HG02763 (cell line): ENCODE data around the gene IMMP2L.

Experiments used
- ATAC-seq: cut with Tn5 transposase; IDR thresholded peaks from one replicate; pipeline ENCODE4 v1.9.1; 2021; ENCODE audit warnings: mild to moderate bottlenecking, moderate library complexity; ENCODE audit not compliant: unreplicated experiment

Gene IMMP2L

DNA sequence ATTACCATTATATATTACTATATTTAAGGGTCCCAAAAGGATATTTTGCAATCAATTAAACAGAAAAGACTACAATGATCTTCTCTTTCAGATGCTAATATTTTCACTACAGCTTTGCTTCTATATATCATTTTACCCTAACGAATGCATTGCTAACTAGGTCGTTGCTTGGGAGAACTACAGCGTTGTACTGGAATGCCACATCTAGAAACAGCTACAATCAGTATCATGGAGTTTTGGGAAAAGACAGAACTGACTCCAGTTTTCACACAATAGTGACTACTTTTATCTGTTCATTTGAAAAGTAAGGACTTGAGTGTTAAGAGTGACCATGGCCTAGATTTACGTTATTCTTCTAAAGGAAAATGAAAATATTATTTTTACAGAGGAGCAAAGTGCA lies 432.9 kb downstream of the IMMP2L start:
- no peak for ATAC-seq

DNA sequence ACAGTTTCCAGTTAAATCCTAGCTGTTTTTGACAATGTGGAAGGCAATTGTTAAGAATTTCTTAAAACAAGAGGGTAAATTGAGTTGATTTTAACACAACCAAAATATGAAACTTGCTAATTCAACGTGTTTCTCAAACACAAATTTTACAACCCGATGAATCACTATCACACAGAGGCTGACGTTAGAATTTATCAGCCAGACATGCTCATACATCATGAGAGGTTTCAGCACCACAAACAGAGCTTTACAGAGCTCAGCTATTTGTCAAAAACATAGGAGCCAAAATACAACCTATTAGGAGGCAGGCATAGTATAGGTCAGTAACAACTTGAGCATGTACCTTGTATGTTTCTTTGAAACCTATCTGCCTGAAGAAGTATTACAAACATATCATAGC lies 435.3 kb downstream of the IMMP2L start:
- ATAC-seq: no peak

DNA sequence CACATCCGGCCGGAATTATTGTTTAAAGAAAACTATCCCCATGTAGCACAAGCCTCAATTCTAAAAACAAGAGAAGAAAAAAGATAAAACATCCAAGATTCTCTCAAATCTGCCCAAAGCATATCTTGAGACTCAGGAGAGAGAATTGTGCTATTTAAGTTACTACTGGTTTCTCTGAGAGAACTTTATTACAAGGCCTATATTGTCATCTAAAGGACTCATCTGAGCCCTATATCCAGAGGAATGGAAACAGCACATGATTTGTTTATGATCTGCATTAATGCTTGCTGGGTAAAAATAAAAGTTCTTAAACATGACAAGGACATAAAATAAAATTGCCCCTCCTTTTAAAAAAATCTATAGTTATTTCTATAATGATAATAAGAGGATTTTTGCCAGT lies 446.3 kb downstream of the IMMP2L start:
- ATAC-seq: no peak

DNA sequence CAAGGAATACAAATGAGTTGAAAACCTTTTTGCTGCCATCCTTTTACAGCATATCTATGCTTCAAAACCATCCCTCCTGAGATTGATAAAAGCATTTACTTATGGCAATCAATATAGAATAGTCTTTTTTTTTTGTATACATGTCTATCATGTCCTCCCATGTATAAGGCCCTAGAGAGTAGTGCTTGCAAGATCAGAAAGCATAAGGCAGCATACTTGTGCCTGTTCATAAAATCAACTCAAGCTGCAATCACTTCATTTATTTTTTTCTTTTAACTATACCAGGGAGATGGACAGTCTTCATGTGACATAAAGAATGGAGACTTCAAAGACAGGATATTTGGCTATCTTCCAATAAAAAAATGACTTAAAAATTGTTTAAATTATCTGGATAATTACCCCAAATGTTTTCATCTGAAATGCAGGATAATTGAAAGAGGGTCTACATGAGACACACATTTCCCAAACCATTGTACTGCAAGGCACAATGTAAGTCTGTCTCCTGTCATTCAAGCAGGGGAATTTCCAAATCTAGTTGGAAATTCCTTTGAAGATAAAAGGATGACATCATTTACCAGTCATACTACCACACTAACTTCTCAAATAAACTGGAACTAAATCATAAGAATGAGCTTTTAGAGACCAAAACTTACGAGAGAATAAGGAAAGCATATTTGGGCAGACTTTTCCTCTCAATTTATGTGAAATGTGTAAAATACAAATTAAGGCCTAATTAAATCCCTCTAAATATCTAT lies 448.9 kb downstream of the IMMP2L start:
- no peak for ATAC-seq

DNA sequence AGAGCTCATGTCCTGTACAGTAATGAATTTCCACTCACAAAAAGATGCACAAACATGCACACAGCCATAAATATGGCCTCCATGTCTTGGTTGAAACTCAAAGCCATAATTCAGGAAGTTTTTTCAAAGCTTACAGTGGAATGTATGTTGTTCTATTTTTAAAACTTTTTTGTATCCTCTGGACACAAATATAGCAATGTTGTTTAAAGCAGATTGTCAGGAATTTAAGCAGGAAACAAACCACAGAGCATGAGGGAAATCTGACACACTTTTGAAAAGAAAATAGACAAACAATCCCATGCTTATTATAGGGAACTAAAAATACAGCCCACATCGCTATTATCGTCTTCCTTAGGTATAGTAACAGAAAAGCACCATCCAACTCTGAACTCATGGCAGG lies 449.9 kb downstream of the IMMP2L start:
- ATAC-seq: no peak

DNA sequence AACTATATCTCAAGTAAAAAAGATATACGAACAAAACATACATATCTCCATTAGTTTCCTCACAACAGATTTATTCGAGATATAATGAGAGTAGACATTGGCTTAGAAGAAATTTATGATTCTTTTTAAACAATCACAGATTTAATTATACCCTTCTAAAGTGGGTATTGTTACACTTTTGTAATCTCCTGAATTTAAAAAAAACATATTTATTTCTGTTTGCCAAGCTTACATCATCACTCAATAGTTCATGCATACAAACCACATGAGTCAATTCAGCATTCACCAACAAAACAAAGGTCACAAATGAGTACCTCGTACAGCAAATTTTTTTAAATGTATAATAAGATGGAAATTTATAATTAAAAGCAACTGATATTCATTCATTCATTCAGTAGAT lies 453.8 kb downstream of the IMMP2L start:
- no peak for ATAC-seq

DNA sequence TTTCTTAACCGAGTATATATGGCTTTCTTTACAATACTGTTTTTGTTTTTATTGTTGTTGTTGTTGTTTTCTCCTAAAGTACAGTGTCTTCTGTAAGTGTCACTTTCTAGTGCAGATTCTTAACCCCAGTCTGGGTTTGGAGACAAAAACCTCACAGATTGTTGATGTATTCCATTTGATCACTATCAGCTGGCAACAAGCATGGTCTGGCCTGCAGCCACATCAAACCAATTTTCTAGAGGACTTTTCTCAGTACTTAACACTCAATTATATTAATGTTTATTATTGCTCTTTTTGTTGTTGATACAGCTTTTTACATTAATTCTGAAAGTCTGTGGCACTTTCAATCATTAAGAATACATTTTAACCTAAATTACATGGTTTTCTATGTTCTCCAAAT lies 454.3 kb downstream of the IMMP2L start:
- ATAC-seq: no peak

DNA sequence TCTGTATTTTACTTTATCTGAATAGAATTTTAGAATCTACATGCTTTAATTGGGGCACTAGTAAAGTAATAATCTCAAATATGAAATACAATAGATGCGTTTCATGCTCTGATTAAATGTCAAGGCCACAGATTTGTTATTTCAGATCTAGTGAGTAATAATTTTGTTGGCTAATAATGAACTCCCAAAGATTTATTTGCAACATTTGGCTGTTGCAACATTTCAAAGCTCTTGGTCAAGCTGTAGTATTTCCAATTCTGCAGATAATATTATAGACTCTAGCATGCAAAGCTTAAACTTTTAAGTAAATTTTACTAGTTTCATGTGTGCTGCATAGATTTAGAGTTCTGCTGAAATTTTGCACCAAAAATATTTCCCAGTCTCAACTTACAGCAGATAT lies 454.7 kb downstream of the IMMP2L start:
- no peak for ATAC-seq

DNA sequence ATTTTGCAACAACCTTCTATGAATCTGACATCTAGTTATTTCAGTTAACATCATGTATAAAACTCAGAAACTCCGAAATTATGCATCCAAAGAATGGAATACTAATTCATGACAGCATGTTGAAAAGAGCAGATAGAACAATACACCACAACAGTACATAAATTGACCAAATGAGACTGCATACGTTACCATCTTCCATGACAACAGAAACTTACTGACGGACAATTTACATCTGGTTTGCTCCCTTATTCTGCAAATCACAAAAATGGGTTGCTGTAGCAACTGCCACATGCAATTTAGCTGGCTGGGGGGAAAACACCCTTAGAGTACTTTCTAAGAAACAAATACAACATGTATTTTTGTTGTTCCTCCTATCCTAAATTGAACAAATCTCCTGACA lies 457.0 kb downstream of the IMMP2L start:
- no peak for ATAC-seq

DNA sequence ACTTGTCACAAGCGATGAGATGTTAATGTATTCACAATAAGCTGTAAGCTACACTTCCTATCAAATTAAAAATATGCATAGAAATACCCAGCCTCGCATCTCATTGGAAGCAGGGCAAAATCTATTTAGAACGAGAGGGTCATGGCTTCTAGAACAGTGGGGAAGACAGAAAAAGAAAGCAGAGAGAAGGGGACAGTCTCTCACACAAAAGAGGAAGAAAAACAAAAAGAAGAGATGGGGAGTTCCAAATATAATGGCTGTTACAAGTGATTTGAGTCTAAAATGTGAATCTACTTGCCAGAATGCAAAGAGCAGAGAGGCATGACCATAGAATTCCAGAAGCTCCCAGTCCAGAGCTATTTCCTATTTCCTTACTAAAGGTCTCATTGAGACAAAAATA lies 457.6 kb downstream of the IMMP2L start:
- ATAC-seq: no peak

DNA sequence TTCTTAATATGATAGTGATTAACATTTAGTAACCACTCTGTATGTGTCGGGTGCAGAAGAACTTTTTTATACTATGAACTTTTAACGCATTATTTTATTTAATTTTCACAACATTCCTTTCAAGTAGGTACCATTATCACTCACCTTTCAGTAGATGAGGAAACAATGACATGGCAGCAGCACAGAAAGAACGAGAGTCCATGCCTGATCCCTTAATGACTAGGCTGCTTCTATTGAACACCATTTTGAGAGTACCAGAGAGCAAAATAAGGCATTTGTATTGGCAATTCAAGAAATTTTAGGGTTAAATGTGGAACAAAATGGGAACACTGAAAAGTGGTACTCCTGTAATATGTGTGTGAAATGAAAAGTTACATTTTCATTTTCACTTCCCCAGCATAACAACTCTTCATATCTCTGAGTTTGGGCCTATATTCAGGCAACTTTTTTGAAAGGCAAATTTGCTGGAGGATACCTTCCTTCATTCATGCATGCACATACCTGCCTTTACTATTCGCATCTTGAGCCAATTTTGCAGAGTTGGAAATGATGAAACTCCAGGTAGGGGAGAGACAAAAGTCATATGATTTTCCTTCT lies 458.5 kb downstream of the IMMP2L start:
- peak; percentile 80 for ATAC-seq

DNA sequence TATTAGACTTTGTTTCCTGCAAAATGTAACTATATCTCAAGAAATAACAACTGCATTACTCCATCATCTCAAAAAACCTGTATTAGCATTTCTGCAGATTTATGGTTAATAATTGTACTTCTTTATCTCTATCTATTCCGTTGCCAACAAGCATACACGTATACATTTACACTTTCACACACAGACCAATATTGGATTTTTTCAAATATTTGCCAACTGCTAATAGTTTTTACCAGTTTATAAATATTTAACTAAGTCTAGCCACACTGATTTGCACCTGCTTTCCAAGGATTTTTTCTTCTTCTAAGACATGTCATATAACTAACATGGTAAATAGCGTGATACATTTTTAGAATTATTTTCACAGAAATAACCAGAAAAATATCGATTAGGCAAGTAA lies 459.2 kb downstream of the IMMP2L start:
- ATAC-seq: no peak

DNA sequence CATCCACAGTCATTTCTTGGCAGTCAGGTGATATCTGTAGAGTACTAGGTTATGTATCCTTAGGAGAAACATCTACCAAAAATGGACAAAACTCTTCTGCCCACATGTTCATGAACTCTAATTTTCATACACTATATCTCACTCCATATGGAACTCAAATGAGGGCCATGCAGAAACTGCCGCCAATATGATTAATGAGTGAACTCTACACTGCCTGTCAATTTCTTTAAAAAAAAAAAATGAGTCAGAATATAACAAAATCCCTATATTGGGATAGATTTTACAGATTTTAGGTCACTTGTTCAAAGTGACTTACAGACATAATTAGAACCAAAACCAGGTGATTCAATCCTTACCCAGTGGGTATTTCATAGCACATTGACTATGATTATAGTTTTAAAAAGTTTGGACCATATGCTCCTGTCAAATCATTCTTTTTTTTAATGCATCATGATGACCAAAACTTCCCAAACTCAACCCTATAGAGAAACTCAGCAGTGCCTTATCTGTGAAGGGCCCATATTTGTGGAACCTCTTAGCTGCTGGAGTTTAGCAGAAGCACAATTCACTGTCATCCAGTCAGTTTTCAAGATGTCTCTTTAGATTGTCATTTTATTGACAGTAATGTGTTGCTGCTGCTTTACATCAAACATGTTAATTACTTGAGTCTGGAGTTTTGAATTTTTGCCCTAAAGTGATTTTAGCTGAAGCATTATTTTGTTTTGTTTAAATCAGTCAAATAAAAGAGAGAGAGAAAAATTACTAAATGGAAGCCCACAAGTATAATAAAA lies 460.2 kb downstream of the IMMP2L start:
- ATAC-seq: no peak

DNA sequence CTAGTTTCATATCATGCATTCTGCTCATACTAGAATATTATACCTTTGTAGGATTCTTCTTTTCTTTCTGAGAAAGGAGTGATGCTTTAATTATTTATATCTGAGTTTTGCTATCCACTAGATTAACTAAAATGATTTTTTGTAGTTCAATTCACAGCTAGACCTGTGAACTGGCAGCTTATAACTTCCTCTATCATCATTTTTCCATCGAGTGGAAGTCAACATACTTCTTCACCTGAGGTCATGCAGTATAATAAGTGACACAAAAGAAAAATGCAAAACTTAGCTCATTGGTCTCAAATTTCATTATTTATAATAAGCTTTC lies 463.4 kb downstream of the IMMP2L start:
- no peak for ATAC-seq

DNA sequence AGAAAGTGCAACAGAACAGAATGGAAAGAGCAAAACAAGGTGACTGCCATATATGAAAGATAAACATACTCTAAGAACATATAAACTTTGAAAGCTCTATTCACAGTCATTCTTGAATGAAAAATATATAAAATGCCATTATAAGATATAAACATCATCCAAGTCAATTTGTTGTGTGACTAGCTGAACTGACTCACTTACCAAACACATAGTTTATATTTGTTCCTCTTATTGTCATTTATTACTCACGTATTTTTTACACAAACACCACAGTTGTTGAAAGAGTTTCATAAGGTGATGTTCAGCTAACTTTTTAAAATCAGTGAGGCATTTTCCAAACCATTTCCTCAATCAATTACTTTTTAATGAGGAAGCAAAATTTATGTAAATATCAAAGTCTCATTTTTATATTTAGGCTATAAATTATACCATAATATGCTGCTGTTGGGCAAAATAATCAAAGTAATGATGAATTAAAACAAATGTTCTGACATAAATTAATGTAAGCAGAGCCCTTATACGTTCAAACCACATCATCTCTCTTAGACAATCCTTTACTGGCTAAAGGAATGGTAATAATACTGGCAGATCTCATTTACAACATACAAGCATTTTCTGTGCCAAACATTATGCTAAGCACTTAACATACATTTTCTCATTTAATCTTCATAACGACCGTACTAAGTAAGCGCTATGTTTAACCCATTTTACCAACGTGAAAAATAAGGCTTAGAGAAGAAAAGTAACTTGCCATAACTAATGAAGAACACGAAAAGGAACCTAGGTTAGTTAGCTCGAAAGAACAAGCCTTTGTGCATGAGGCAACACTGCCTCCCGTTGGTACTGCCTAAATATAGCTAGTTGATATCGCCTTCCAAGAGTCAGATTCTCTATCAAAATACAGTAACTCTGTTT lies 464.0 kb downstream of the IMMP2L start:
- ATAC-seq: peak; percentile 79

DNA sequence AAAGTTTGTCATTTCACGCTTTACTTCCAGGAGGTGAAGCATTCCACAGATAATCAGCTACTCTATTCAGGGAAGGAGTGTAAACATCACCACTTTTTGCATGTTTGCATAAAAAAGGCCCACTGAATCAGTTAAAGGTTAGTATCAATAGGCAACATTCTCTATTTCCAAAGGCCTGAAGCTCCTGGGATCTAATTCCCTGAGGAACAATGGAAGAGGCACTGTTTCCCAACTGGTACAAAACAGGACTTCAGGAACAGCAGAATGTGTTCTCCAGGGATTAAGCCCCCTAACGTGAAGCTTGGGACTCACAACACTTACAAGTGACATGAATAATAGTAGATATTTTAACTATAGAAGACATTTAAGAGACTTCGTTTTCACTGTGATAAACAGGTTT lies 465.3 kb downstream of the IMMP2L start:
- ATAC-seq: no peak

DNA sequence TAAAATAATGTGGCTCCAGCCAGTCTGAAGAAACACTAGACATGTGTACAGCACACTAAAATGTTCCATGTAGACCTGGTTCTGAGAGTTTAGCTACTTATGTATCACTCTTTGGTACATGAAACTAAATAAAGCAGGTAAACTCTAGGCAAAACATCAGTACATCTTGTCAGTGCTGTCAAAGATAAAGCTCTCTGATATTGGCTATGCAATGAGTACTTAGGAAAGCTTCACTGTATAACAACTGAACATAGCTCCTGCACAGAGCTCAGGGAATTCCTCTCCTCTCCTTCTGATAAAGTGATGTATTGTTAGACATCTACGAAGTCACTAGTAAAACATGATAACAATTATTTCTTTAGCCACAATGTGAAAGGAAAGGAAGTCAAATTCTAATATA lies 467.9 kb downstream of the IMMP2L start:
- no peak for ATAC-seq

DNA sequence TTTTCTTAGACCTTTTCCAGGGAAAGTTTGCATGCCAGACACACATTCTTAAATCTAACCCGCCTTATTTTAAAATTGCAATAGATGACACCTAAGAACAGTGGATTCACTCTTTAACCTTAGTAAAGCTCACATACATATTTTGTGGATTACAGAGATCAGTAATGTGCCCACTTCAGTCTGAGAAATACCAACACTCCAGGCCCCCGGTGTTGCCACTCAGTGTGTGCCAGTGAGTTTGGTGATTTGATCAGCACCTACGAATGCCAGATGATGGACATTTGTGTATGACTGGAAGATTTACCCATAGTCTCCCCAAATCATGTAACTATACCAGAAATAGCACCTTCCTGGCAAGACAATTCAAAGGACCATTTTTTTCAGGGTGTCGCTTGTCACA lies 468.8 kb downstream of the IMMP2L start:
- ATAC-seq: no peak

DNA sequence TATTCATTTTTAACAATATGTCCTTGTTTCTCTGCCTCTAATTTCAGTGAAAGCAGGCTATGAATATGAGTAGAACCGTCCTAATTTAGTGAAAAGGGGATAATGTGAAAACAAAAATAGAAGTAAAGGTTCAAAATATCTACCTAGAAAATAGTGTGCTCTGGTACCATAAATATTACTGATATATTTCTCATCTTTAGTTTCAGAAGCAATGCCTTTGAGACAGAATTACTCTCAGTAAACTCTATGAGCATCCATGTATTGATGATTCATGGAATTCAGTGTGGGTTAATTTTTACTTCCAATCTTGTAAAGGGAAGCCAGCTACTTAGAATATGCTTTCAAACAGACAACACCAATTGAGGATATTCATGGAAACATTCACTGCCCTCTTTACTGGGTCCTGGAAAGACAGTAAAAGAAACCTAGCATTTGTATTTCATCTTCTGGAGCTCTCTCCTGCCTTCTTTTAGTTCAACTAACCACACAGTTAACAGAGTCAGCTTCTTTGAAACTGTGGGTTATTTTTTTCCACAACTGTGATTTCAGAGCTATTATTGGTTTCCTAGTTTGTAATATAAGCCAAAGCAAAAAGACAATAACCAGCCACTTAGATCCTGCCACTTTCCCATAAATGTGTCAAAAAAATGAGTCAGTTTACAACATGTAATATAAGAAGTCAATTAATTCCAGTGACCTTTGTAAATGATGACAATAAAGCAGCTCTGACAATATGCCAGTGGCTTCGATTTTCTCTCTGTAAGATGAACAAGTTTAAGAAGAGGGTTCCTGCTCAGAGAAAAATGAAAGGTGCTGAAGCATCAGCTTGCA lies 469.7 kb downstream of the IMMP2L start:
- peak; percentile 47 for ATAC-seq

DNA sequence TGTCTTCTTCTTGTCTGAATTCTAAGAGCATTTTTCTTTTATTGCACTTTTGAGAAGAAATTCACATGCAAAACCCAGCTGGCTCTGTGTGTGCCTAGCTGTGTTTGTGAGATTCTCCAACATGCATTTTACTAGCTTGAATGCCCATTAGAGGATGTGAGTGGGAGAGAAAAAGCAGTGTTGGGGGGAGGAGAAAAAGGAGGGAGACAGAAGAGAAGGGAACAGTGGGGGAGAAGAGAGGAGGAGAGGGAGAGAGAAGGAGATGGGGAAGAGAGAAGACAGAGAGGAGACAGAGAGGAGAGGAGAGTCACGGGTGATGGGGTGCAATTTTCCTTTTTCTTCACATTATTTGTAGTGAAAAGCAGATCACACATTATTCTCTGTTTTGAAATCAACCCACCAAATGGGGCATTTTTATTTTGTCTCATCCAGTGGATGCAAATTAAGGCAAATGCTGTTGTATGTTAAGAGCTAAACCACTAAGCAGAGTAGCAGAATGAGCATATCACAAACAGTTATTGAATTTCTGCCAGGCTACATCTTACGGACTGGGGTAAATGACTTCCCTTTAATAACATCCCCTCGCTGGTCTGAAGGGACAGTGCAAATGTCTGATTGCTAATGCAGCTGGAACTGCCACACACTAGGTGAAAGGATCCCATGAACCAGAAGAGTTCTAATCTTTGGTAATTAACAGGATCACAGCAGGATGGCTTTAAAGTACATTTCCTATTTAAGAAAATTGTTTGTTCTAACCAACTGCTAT lies 470.5 kb downstream of the IMMP2L start:
- ATAC-seq: no peak
